NCI-H1092 (cell line): ENCODE measurements around the gene VMO1.

Experiments
- DNase-seq: peaks from one replicate; lab custom pipeline; 2025; lab: John Stamatoyannopoulos, UW

The VMO1 gene

DNA sequence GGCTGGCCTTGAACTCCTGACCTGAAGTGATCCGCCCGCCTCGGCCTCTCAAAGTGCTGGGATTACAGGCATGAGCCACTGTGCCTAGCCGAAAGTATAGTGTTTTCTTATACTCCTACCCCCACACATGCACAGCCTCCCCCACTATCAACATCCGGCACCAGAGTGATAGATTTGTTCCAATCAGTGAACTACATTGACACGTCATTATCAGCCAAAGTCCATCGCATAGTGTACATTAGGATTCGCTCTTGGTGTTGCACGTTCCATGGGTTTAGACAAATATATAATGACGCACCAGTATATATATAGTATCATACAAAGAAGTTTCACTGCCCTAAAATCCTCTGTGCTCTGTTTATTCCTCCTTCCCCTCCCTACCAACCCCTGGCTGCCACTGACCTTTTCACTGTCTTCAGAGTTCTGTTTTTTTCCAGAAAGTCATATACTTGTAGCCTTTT, 26.4 kb downstream of the VMO1 start:
- no peak for DNase-seq

DNA sequence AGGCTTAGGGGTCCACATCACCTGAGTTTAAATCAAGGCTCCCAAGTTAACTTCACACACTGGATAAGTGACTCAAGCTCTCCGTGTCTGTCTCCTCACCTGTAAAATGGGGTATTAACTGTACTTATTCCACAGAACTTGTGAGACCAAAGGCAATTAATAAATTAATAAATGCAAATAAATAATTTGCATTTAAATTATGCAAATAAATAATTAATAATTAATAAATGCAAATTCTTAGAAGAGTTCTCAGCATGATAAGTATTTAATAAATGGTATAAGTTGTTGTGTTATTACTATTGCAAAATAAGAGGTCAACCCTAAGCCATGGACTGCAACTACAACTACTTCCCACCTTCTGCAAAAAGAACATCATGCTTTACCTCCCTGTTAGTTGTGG, 32.8 kb downstream of the VMO1 start:
- DNase-seq = no peak

DNA sequence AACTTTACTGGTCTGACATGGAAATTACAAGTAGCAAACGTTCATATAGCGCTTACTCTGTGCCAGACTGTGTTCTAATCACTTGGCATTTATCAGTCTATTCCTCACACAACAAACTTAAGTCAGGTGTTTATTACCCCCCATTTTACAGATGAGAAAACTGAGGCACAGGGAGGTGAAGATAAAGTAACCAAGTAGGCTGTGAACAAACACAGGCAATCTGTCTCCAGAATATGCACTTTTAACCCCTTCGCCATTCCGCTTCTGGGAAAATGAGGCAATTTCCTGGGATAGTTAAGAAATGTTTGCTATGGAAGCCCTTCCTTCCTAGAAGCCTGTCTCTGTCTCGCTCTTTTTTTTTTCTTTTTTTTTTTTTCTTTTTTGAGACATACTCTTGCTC, 34.2 kb downstream of the VMO1 start:
- DNase-seq = no peak

DNA sequence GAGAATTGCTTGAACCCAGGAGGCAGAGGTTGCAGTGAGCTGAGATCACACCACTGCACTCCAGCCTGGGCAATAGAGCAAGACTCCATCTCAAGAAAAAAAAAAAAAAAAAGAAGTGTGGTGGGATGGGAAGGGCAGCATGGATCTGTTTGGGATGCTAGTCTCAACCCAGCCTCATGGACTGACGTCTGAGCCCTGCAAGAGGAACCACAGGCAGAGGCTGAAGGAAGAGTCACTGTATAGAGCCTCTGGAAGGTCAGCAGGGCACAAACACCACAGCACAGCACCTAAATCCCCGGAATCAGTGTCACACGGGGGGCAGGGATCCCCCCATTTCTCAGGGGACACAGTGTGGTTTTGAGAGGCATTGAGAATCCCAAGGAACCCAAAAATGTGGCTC, 35.6 kb downstream of the VMO1 start:
- no peak for DNase-seq

DNA sequence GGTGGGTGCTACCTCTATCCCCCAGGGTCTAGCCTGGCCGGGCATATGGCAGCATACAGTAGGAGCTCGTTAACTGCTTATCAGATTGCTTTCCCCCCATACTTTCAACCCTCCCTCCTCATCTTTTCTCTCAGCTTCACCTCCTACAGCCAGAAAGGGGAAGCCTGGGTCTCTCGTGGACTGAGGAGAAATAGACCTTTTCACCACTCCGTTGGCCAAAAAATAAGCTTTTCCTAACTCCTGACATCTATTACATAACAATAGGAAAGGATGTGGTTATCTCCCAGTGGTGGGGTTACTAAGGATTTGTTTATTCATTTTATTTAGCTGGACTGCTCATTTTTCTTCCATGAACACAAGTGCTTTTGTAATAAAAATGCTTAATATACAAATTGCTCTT, 37.5 kb downstream of the VMO1 start:
- no peak for DNase-seq

DNA sequence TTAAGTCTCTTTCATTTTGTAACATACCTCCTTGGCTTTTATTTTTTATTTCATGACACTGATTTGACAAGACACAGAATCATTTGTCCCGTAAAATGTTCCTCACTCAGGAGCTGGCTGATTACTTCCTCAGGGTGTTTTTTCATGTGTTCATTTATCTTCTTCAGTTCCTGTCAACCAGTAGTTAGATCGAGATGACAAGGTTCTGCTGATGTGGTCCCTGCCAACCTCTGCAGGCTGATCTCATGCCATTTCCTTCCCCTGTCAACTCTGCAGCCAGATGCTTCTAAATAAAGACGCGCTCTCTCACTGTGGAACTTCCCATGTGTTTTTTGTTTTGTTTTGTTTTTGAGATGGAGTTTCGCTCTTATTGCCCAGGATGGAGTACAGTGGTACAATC, 38.3 kb downstream of the VMO1 start:
- DNase-seq = no peak

DNA sequence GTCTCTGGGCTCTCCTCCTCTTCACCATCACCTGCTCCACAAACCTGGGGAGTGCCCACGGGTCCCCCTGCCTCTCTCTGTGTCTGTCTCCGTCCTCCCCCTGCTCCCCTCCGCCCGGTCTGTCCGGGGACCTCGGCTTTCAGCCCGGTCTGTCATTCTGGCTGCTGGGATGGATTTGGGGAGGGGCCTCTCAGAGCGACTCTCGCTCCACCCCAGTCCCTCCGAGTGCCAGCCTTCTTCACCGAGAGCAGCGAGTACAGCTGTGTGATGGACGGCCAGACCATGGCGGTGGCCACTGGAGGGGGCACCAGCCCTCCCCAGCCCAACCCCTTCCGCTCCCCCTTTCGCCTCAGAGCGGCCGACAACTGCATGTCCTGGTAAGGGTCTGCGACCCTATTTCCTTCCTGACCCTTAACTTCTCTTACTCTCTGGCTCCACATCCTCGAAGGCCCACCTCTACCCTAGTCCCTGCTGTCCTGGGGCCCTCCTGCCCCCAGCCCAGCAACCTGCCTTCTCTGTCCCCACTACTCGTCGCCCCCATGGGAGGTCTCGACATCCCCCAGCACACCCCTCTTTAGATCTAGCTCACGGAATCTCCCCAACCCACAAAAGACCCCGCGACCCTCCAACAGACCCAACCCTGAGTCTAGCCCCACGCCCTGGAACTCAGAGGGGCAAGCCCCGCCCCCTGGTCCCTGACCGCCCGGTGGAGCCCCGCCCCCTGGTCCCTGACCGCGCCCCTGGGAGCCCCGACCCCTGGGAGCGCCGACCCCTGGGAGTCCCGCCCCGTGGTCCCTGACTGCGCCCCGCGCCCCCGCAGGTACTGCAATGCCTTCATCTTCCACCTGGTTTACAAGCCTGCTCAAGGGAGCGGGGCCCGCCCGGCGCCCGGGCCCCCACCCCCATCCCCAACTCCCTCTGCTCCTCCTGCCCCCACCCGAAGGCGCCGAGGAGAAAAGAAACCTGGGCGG, 40.9 kb downstream of the VMO1 start:
- no peak for DNase-seq

DNA sequence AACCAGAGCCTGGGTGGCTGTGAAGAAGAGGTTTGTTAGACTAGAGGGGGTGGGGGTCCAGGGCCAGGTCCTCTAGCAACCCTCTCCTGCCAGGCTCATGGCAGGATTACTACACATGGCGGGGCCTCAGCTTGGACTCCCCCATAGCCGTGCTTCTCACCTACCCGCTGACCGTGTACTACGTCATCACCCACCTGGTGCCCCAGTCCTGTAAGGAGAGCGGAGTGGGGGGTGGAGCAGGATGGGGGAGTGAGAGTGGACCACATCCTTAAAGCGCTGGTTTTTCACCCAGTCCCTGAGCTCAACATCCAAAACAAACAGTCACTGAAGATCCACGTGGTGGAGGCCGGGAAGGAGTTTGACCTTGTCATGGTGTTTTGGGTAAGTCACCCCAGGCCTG, 42.3 kb downstream of the VMO1 start:
- DNase-seq = no peak

DNA sequence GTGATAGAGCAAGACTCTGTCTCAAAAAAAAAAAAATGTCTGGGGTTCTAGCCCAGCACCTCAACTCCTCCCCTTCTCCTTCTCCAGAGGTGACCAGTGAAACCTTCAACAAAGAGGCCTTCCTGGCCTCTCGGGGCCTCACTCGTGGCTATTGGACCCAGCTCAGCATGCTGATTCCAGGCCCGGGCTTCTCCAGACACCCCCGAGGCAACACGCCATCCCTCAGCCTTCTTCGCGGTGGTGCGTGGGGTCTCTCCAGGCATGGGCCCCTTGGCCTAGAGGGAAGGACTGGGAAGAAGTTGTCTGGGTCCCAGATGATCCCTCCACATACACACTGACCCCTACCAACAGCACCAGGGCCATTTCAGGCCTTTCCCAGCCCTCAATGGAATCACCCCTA, 42.9 kb downstream of the VMO1 start:
- DNase-seq = no peak

DNA sequence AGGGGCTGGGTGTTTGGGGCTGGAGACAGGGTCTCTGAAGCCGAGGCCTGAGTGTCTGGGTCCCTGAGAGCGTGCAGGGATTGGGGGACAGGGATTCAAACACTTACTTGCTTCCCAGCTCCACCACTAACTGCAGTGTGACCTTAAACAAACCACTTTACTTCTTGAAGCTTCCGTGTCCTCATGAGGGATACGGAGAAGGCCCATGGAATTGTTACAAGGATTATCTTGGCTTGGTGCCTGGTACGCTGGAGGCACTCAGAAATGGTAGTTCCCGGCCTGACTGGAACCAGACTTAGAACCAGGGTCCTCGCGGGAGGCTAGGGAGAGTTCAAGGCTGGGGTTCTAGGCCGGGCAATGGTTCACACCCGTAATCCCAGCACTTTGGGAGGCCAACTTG, 43.5 kb downstream of the VMO1 start:
- no peak for DNase-seq

DNA sequence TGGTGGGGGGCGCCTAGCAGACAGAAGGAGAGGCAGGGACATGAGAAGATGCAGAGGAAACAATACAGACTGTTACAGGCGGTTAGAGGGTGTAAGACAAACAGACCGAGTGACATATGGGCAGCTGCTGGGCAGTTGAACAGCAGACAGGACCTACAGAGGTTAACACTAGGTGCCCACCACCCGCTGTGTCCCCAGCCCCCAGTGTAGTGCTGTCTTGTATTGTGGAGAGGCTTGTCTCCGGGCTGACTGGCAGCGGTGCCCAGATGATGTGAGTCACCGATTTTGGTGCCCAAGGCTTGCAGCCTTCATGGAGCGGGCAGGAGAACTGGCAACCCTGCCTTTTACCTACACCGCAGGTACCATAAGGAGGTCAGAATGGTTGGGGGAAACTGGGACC, 44.0 kb downstream of the VMO1 start:
- no peak for DNase-seq

DNA sequence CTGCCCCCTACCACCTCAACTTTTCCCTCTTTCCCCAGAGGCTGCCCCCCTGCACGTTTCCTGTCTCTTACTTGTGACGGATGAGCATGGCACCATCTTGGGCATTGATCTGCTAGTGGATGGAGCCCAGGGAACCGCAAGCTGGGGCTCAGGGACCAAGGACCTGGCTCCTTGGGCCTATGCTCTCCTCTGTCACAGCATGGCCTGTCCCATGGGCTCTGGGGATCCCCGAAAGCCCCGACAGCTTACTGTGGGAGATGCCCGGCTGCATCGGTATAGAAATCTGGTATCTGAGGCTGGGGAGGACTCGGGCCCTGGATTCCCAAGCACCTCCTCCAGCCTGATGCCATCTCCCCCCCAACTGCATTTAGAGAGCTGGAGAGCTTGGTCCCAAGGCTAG, 44.6 kb downstream of the VMO1 start:
- DNase-seq = no peak

DNA sequence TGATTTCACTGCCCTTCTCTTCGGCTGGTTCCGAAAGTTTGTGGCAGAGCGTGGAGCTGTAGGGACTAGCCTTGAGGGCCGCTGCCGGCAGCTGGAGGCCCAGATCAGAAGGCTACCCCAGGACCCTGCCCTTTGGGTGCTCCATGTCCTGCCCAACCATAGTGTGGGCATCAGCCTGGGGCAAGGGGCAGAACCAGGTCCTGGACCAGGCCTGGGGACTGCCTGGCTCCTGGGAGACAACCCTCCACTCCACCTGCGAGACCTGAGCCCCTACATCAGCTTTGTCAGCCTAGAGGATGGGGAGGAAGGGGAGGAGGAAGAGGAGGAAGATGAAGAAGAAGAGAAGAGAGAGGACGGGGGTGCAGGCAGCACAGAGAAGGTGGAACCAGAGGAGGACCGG, 45.6 kb downstream of the VMO1 start:
- DNase-seq = no peak

DNA sequence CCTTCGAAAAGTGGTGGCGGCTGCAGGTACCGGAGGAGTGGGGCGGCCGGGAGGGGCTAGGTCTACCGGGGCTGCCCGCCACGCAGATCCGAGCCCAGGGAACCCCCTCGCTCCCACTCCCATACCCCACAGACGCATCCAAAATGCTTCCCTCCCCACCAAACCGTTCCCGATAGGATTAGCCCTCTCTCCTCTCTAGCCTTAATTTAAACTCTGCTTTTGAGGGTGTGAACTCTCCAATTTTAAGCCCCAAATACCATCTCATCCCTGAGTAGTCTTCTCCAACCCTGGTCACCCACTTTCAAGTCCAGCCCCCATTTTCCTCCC, 46.2 kb downstream of the VMO1 start:
- no peak for DNase-seq

DNA sequence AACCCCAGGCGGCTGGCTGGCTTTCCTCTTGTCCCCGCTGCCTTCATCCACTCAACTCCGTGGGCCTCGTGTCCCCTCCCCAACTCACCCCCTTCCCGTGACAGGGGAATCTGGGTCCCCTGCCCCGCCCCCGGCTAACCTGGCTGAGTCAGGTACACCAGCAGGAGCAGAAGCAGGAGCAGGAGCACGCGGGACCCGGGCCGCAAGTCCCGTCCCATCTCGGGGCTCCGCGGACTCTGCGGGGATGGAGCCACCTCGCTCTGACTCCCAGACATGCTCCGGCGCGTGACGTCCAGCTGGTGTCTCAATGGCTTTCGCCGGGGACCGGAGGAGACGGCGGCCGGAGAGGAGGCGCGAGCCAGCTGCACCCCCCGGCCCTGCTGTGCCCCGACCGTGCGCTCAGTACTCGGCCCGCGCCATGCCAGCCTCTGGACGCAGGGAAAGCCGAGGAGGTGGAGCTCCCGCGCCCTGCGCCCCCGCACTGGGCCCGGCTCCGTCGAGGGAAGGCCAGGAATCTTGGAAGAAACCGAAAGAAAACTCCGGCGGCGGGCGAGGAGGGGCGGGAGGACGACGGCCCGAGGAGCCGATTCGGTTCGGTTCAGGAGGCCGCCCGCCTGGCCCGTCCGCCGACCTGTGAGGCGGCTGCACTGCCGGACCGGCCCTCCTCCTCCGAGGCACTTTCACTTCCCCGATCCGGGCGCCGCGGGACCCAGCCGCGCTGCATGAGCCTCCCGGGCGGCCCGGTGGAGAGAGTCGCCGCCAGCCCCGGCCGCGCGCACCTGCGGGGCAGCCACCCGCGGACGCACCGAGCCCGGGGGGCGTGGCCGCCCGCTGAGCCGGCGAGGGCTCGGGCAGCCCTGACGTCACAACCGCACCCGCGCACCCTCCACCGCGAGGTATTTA, 46.8 kb downstream of the VMO1 start, which contains the start of the genes CXCL16 and ZMYND15:
Gene CXCL16, minus strand, starts transcription at position 807 of the 903 bp plus-strand sequence. Its CDS starts 589 bp downstream, at position 218.
Gene ZMYND15, plus strand, starts transcription at position 712 of the 903 bp plus-strand sequence. CDS start 716 bp downstream, outside the sequence.
- DNase-seq = no peak

DNA sequence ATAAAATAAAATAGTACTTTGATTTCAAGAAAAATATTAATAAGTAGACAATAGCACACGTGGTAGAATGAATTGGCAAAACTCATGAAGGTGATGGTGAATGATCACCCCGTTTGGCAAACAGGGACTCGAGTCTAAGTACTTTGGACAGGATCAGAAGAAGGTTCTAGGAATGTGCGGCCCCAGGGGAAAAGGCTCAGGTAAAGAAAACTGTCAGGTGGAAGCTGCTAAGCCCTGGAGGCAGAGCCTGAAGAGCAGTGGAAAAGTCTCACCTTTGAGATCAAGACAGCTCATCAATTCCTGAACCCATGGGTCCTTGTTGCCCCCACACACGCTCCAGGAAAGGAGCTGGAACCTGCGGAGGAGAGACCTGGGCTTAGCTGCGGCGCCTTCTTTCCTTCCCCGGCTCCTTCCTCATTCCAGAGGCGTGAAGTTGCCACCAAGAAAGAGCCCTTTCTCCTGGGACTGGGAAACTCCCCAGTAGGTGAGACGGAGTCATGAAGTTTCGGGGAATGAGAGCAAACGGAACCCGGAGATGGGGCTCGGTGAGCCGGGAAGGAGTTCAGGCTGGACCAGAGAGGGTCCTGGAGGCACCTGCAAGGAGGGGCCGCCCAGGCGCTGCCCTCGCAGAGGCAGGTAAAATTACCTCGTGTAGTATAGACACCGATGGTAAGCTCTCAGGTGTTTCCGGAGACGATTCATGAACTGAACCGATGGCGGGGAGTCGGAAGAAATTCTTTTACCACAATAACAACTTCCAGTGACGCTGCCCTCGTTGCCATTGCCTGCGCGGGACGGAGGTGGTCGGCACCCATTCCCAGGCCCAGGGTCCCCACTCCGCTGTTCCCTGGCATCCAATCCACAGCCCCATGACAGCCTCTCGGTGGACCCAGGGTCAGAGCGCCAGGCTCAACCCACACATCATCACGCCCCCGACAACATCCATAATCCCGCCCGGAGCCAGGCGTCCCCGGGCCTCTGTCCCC, 47.7 kb downstream of the VMO1 start:
- no peak for DNase-seq

DNA sequence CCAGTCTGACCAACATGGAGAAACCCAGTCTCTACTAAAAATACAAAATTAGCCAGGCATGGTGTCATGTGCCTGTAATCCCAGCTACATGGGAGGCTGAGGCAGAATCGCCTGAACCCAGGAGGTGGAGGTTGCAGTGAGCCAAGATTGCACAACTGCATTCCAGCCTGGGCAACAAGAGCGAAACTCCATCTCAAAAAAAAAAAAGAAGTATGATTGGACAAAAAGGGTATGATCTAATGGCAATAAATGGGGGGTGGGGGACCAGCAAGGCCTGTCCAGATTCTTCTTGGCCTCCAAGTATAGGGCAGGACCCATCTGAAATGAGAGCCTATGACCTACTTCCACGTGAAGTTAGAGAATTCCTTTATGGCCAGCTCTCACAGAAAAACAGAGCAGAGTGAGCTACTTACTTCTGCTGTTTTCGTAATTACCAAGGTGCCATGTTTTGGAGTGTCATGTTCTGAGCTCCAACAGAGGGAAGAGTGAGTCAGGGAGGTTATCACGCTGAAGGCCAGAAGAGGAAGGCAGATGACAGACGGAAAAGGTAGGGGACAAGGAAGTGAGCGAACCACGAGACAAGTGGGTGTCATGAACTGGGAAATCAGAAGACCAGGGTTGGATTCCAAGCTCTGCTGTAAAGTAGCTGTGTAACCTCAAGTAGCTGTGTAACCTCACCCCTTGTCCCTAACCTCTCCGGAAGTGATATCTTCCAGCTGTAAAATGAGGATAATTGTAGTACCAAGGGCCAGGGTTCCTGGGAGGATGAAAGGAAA, 50.1 kb downstream of the VMO1 start:
- DNase-seq = no peak
